Stimulated activated CD4-positive, alpha-beta T cell treated with anti-CD3 and anti-CD28 coated beads, Interleukin-2, amount 100 ng/mL, for 4 hours (primary cell): Measurements from ENCODE around the gene CAPN14.

Experiments used
- DNase-seq: peaks from one replicate; pipeline ENCODE4 v3.0.0-alpha.2; 2020; ENCODE audit warnings: low read depth

Gene CAPN14

DNA sequence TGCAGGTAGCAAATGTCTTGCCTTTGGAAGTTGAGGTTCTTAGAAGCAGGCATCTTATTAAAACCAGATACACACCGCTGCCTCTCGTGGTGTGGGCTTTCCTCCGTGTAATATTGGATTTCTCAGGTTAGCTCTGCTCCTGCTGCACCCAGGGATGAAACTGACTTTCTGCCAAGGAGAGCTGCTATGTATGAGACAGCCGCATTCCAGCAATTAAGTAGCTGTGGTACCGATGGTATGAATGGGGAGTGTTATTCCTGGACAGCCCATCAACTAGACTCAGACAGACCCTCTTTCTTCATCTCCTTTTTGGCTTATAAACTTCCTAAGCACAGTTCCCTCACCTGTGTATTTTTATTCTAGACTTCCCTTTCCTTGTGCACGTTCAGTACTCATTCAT is 9.8 kb upstream of the CAPN14 start:
- DNase-seq, result no peak

- no peak for DNase-seq
Measured at GRCh38 chr2:31226266-31226665, 9.0 kb upstream of the CAPN14 start.

DNA sequence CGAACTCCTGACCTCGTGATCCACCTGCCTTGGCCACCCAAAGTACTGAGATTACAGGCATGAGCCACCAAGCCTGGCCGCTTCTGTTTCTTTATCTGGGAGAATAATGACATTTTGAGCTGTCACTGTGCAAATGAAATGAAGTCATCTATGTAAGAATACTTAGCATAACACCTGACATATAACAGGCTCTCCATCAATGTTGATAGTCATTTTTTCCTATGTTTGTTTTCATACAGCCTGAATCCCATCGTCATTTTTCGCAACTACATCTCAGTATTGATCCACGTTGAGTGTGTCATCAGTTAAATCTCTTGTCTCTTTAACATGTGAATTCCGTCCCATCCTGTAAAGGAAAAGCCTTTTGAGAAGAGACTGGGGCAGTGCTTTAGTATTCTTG is 6.4 kb upstream of the CAPN14 start:
- DNase-seq, result no peak

DNA sequence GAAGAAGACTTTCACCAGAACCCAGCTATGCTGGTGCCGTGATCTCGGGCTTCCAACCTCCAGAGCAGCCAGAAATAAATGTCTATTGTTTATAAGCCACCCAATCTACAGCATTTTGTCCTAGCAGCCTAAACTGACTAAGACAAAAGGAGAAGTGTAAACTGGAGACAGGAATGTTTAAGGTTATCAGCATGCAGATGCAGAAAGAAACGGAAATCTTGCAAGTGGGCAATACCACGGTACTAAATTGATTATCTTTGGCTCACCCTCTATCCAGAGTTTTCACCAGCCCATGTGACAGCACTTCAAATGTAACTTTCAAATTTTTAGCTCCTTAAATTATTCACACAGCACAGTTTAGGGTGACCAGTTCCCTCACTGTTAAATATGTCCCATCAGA is 5.7 kb upstream of the CAPN14 start:
- no peak for DNase-seq

GRCh38 chr2:31222071-31222470 is 4.8 kb upstream of the CAPN14 start:
- DNase-seq, result no peak

DNA sequence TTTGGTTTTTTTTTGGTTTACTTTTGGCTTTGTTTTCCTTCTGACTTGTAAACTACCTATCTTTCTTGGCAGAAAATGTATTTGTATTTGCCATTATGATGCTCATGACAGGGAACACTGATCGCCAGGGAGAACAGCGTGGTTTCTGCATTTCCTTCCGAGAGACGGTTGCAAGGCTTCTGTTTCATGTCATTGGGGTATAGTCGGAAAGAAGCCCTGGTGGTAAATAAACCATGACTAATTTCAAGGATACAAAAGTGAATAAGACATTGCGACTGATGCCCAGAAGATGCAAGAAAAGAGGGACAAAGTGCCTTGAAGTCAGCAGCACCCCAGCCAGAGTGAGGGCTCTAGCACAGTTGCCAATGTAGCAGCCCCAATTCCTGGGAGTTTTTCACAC is 4.2 kb upstream of the CAPN14 start:
- DNase-seq, result no peak

DNA sequence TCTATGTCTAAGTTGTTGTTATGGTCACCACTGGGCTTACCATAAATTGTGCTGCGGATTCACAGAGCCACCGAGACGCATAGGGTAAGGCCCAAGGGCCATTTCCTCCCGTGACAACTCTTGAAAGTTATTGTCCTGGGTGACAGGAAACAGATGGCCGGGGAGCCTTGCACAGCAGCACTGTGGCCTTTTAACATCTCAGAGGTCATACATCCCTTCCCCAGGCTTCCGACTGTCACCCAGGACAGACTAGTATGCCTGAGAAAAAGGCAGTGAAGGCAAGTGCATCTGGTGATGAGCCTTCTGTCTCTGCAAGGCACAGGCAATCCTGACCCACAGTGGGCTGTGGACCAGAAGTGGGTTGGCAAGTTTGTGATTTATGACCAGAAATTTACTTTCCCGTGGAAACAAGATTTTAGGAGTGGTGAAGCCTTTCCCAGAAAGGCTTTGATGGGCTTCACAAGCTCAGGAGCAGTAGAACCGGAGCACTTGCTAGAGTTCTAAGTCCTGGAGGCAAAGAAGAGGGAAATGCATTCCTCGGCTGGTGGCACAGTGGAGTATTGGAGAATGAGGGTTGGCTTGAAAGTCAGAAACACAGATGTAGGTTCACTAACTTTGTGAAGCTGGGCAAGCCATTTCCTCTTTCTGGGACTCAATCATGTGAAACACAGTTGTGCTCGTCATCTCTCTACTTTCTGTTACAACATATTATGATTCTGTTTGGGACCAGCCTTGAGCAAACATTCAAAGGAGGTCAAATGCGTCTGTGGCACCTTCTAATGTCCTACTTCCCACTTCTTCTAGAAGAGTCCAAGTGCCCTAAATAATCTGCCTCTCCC is 2.0 kb upstream of the CAPN14 start:
- DNase-seq, result no peak

DNA sequence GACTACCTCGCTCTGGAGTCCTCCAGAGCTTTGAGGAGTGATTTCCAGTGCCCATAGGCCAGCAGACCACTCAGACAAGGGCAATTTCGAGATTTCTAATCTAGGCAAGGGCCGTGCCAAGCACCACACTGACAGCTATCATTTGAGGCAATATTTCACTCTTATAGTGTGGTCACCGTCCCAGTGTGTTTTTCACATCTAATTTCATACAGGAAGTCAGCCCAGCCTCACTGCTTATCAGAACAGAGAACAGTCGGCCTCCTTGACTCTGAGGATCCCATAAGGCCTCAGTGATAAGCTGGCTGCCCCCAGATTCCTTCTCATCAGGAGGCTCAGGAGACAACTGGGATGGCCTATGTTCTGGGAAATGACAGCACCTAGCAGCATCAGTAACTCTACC is 581 bp downstream of the CAPN14 start:
- DNase-seq, result no peak

GRCh38 chr2:31214444-31214915 is 2.8 kb downstream of the CAPN14 start:
- no peak for DNase-seq

DNA sequence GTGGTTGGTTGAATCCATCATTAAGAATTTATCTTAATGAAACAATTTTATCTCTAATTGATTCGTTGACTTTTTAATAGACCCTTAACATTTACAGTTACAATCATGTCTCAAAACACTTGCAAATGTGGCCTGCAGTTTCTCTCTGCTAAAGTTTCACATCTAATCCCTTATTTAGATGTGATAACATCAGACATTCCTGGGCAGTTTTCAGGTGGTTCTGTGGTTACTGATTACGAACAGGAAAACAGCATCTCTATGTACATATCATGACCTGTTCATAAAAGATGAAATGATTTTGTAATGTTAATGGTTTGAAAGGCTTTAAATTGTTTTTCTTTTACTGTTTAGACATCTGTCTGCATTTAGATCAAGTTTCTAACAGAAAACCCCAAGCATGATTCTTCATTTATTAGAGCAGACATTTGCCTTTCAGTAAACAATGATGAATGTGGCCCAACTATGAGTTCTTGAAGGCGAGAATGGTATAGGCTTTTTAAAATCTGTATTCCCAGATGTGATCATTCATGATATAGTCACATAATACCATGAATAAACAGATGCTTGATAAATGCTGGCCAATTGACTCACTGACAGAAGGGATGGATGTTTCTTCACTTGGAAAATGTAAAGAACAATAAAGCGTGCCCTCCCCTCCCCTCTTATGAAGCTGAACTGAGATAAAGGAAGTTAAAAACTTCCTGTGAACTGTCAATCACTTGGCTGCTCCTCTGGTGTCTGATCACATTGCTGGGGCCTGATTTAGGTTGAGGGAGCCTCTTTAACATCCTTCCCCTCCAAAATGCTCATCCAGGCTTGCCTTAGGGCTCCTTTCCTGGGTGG is 3.5 kb downstream of the CAPN14 start:
- no peak for DNase-seq

DNA sequence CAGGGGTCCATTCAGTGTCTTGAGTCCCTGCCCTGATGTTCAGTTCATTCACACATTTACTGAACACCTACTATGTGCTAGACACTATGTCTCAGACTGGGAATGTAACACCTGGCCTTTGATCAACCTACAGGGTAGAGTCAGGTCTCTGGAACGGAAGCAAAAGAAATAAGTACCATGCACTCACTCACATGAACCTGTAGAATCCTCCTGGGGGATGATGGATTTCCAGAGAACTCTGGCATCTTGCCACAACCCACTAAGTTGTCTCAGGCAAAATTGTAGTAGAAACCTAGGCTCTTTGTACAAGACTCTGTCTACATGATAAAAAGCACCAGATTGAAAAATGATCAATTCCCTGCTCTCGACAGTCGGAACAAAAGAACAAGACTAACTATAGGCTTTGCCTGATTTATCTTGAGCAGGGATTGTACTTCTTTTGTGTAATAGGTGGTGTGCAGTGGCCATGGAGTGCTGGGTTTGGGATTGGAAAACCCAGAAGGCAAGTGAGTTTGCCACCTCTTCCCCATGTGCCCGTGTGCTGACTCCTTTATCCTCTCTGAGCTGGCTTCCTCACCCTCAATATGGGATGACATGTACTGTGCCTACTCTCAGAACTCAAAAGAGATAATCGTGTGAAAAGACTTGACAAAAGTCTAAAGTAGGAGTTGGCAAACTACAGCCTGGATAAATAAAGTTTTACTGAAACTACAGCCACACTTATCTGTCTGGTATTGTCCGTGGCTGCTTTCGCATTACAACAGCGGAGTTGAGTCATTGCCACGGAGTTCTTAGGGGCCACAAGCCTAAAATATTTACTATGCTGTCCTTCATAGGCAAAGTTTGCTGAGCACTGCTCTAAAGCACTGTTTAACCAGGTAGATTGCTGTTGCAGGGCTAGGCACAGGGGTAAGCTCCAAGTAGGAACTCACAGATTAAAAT is 4.4 kb downstream of the CAPN14 start:
- no peak for DNase-seq

DNA sequence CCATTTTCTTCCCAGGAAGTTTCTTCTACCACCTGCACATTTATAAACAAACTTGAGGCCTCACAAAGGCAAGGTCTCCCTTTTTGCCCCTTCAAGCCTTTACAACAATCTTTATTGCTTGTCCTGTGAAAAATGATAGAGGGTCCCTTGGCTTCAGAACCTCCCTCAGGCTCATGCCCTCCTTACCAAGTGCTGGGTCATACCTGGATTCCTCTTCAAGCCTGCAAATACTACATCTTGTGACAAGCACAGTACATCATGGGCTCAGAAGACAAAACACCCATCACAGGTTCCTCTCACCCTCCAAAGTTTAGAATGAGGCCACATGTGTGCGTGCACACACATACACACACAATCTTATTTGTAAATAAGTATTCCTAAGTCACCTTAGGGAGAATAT is 9.1 kb downstream of the CAPN14 start:
- DNase-seq, result no peak

DNA sequence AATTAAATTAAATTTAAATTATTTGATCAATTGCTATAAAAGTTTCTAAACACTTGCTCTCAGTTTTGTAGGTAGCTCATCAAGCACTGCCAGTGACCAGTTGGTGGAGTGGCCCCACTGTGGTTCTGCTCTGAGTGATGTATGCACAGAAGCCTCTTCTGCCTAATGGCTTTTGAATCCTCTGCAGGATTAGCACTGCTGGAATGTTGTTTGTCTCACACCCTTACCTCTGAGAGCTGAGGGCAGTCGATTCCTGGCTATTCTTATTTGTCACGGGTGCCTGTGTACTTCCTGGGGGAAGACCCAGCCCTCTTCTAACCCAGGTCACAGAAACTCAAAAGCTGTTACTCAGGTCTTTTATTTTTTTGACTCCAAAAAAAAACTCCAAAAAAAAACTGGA is 9.5 kb downstream of the CAPN14 start:
- no peak for DNase-seq

DNA sequence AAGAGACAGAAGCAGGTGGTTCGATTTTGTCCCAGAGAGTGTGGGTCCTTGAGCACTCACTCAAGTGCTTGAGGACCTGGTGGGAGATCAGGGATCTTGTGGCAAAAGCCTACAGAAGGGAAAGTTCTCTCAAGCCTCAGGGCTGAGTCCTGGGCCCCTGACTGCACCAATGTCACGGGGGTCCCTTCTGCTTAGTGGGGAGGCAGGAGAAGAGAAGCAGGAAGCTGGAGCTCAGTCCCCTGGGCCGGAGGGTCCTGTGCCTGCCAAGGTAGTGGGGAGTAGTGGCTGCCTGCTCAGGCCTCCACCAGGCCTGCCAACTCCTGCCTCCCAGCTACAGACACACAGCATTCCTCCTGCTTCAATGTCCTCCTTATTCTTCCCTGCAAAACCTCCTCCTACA is 11.7 kb downstream of the CAPN14 start:
- DNase-seq, result no peak

GRCh38 chr2:31205186-31205585 is 12.1 kb downstream of the CAPN14 start:
- no peak for DNase-seq

- DNase-seq, result no peak
Measured at GRCh38 chr2:31204783-31205182, 12.5 kb downstream of the CAPN14 start.

- DNase-seq, result no peak
Measured at GRCh38 chr2:31203916-31204315, 13.4 kb downstream of the CAPN14 start.

DNA sequence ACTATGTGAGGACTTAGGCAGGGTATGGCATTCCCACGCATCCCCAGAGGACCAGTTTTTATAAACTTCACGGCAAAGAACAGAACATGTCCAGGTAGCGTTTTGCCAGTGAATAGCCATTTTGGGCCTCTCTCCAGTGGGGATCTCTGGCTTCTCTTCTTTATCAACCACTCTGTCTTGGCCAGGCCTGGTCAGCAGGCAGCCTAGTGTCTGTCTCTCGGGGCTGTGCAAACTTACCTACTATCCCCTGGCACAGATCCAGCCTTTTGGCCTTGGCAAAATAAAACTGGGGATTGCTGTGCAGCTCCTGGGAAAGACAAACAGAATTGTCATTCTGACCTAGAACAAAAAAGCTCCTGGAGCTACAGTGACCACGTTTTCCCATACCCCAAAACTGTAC is 14.5 kb downstream of the CAPN14 start:
- DNase-seq, result no peak

DNA sequence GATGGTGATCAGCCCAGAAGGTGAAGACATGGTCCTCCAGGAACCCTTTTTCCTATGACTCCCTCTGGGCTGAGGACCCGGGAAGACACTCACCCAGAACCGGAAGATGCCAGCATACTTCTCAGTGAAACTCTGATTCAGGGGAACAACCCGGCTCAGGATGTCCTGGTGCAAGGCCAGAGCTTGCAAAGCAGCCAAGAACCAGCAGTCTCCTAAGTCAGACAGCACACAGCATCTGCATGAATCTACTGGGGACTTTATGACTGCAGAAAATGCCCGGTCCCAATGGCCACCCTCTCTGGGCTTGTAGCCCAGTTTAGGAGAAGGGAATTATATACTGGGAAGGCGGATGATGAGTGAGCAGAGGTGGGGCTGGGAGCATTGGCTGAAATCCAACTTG is 15.3 kb downstream of the CAPN14 start:
- no peak for DNase-seq

GRCh38 chr2:31200972-31201371 is 16.3 kb downstream of the CAPN14 start:
- no peak for DNase-seq

GRCh38 chr2:31199206-31199605 is 18.1 kb downstream of the CAPN14 start:
- no peak for DNase-seq

DNA sequence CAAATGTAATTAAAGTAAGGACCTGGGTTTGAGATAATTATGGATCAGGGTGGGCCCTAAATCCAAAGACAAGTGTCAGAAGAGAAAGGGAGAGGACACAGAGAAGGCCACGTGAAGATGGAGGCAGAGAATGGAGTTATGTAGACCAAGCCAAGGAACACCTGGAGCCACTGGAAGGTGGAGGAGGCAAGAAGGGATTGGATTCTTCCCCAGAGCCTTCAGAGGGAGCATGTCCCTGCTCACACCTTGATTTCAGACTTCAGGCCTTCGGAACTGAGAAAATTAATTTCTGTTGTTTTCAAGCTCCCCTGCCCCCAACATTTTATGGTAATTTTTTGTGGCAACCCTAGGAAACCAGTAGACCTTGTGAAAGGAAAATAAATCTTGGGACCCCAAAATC is 19.6 kb downstream of the CAPN14 start:
- no peak for DNase-seq
